OCI-LY3 (cell line): ENCODE results near the gene SH3PXD2B.

Experiments
- EZH2phosphoT487 ChIP-seq: fragments of 200-600 bp; shearing (Covaris generic); IDR thresholded peaks from 2 replicates; pipeline ENCODE4 v1.6.1; 2018; ENCODE audit warnings: antibody characterized with exemption, mixed run types, low read depth
- TF ChIP-seq, protein P1 (sequence below): fragments of 200-600, 300-600 bp; sonication (generic); IDR thresholded peaks from 2 replicates; pipeline ENCODE4 v1.5.1; 2014; ENCODE audit warnings: antibody characterized with exemption, low read length, low read depth

DNA sequence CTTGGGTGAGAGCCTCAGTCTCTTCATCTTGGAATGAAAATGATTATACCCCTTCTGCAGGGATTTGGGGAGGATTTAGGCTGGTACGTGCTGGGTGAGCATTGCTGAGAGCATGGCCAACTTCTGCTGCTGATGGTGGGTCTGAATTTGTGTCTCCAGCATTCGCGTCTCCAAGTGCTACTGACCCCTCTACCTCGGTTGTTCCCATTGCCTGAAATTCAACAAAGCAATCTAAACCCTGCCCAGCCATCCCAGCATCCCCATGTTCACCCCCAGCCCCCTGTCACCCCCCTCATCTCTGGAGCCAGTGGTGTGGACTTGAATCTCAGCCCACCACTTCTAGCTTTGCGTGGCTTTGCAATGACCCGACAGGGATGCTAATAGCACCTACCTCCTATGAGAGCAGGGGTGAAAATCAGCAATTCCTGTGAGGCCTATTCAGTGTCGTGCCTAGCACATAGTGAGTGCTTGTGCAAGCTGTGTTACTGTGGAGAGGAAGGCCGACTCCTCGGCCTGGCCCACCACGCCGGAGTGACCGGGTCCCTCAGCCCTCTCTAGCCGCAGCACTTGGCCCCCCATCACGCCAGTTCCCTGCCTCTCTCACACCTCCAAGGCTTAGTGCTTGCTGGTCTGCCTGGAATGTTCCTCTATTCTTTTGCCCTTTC is 43.4 kb upstream of the SH3PXD2B start:
- TF ChIP-seq, protein P1, sequence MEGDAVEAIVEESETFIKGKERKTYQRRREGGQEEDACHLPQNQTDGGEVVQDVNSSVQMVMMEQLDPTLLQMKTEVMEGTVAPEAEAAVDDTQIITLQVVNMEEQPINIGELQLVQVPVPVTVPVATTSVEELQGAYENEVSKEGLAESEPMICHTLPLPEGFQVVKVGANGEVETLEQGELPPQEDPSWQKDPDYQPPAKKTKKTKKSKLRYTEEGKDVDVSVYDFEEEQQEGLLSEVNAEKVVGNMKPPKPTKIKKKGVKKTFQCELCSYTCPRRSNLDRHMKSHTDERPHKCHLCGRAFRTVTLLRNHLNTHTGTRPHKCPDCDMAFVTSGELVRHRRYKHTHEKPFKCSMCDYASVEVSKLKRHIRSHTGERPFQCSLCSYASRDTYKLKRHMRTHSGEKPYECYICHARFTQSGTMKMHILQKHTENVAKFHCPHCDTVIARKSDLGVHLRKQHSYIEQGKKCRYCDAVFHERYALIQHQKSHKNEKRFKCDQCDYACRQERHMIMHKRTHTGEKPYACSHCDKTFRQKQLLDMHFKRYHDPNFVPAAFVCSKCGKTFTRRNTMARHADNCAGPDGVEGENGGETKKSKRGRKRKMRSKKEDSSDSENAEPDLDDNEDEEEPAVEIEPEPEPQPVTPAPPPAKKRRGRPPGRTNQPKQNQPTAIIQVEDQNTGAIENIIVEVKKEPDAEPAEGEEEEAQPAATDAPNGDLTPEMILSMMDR: no peak
- no peak for TF ChIP-seq EZH2phosphoT487
